HG03159 (cell line): Measurements from ENCODE around the gene SPZ1.
"Not testable (repeated sequence)": the region's sequence is repeated elsewhere in the genome, so short reads cannot be mapped to it uniquely, and the experiment has no call there.

Experiments
- ATAC-seq: cut with Tn5 transposase; IDR thresholded peaks from one replicate; pipeline ENCODE4 v1.9.1; 2021; ENCODE audit warnings: mild to moderate bottlenecking, moderate library complexity; ENCODE audit not compliant: unreplicated experiment

SPZ1 gene, protein sequence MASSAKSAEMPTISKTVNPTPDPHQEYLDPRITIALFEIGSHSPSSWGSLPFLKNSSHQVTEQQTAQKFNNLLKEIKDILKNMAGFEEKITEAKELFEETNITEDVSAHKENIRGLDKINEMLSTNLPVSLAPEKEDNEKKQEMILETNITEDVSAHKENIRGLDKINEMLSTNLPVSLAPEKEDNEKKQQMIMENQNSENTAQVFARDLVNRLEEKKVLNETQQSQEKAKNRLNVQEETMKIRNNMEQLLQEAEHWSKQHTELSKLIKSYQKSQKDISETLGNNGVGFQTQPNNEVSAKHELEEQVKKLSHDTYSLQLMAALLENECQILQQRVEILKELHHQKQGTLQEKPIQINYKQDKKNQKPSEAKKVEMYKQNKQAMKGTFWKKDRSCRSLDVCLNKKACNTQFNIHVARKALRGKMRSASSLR

DNA sequence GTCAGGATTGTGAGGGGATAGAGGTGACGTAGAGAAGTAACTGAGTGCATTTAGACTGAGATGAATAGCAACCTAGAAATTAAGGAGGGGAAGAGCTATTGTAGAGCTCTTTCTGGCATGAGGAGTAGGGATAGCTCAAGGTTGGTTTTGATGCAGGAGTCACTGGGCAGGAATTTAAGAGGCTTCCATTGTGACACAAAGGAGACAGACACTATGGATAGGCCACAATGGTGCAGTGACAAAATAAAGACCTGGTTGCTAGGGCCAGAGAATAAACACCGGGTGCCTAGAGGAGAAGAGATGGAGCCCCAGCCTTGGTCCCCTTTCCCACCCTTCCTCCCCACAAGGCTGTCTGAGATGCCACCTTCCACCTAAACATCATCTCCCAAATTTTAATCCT is at the start of gene SPZ1:
Gene SPZ1, plus strand, starts transcription at position 301 of the 400 bp plus-strand sequence. CDS start 214 bp downstream, outside the sequence.
- ATAC-seq, result no peak

DNA sequence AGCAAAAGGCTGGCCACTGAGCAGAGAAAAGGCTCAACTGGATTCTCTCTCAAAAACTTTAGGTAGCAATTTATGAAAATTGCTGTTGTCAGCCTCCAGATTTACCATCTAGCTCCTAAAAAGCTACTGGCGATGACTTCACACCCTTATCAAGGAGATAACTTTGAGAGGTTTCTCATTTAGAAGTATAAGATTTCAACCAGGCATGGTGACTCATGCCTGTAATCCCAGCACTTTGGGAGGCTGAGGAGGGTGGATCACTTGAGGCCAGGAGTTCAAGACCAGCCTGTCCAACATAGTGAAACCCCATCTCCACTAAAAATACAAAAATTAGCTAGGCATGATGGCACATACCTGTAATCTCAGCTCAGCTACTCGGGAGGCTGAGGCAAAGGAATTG is 49.3 kb upstream of the SPZ1 start:
- ATAC-seq, result not testable (repeated sequence)

DNA sequence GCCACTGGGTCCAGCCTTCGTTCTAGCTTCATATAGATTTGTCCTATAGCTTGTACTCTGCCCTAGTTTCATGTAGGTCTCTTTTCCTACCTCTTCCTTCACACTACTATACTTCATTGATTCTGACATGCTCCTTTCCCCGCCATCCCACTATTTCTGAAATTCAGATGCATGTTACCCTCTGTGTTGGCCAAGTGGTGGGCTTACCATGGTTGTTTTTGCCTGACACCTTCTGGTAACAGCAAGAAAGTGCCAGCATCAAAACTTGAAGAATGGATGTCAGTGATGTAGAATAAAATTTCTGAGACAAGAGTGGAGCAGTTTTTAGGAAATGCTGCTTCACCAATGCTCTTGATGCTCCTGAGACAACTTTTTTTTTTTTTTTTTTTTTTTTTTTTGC is 44.5 kb upstream of the SPZ1 start:
- ATAC-seq, result no peak

DNA sequence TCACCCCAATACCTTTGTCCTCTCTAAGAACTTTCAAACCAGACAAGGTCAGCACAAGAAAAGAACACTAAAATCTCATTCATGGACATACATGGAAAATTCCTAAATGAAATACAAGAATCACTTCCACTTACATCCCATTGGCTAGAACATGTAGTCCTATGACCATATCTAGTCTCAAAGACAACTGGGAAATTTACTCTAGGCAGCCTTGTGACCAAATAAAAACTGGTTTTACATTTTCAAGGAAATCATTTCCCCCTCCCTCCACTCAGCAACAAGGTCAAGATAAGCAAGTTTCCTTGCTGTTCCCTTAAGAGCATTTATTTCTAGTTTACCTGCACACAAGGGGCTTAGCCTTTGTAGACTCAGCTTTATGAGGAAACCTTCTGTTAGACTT is 43.6 kb upstream of the SPZ1 start:
- ATAC-seq, result no peak

DNA sequence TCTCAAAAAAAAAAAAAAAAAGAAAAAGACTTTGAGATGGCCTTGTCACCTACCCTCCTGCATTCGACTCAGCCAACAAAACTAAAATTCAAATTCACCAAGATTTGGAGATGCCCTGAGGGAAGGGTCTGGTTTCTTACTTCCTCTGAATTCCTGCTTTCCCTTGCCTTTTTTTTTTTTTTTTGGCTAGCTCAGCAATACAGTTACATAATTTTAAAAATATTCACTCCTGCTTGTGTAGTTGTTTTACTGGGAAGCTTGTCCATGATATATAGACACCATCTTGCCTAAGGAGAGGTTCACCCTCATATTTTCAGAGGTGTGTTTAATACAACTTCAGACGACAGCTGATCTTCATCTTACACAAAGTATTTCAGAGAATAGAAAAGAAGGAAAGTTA is 42.6 kb upstream of the SPZ1 start:
- no peak for ATAC-seq

GRCh38 chr5:80282054-80282453 is 37.7 kb upstream of the SPZ1 start:
- no peak for ATAC-seq

GRCh38 chr5:80283360-80283759 is 36.4 kb upstream of the SPZ1 start:
- ATAC-seq, result no peak

DNA sequence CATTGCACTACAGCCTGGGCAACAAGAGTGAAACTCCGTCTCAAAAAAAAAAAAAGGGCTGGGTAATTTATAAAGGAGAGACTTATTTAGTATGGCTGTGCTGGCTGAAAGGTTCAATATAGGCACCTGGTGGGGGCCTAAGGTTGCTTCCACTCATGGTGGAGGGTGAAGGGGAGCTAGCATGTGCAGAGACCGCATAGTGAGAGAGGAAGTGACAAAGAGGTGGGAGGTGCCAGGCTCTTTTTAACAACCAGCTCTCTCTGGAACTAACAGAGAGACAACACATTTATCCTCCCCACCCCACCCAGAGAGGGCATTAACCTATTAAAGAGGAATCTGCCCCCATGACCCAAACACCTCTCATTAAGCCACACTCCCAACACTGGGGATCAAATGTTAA is 35.1 kb upstream of the SPZ1 start:
- no peak for ATAC-seq

DNA sequence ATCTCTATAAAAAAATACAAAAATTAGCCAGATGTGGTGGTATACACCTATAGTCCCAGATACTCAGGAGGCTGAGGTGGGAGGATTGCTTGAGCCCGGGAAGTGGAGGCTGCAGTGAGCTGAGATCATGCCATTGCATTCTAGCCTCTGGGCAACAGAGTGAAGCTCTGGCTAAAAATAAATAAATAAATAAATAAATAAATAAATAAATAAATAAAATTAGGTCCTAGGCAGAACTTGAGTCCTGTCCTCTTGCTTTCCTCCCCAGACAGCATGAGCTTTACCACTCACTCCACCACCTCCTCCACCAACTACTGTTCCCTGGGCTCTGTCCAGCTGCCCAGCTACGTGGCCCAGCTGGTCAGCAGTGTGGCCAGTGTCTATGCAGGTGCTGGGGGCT is 31.6 kb upstream of the SPZ1 start:
- ATAC-seq, result no peak

- ATAC-seq, result no peak
These were observed 30.5 kb upstream of the SPZ1 start for GRCh38 chr5:80289320-80289719.

GRCh38 chr5:80291761-80292160 is 28.0 kb upstream of the SPZ1 start:
- ATAC-seq, result no peak

DNA sequence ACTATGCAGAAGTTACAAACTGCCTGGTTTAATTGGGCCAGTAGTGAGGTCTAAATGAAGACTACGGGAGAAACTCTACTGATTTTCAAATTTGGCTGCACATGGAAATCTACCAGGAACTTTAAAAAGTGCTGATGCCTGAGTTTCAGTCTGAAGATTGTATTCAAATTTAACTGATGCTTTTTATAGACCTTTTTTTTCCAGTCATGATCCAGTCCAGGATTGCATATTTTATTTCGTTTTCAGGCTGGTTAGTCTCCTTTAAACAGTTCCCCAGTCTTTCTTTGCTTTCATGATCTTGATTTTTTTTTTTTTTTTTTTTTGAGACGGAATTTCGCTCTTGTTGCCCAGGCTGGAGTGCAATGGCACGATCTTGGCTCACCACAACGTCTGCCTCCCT is 23.7 kb upstream of the SPZ1 start:
- ATAC-seq, result no peak

DNA sequence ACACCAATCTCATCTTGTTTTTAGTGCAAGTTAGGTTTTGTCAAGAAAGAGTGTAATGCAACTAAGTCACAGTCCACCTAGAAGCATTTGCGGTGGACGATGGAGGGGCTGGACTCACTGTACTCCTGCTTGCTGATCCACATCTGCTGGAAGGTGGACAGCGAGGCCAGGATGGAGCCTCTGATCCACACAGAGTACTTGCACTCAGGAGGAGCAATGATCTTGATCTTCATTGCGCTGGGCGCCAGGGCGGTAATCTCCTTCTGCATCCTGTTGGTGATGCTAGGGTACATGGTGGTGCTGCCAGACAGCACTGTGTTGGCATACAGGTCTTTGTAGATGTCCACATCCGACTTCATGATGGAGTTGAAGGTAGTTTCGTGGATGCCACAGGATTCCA is 20.2 kb upstream of the SPZ1 start:
- ATAC-seq, result no peak

DNA sequence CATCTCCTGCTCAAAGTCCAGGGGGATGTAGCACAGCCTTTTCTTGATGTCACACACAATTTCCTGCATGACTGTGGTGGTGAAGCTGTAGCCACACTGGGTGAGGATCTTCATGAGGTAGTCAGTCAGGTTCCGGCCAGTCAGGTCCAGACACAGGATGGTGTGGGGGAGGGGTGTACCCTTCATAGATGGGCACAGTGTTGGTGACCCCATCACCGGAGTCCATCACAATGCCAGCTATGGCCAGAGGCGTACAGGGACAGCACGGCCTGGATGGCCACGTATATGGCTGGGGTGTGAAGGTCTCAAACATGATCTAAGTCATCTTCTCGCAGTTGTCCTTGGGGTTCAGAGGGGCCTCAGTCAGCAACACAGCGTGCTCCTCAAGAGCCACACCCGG is 19.7 kb upstream of the SPZ1 start:
- ATAC-seq, result no peak

DNA sequence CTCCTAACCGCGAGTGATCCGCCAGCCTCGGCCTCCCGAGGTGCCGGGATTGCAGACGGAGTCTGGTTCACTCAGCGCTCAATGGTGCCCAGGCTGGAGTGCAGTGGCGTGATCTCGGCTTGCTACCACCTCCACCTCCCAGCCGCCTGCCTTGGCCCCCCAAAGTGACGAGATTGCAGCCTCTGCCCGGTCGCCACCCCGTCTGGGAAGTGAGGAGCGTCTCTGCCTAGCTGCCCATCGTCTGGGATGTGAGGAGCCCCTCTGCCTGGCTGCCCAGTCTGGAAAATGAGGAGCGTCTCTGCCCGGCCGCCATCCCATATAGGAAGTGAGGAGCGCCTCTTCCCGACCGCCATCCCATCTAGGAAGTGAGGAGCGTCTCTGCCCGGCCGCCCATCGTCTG is 19.0 kb upstream of the SPZ1 start:
- not testable (repeated sequence) for ATAC-seq

- not testable (repeated sequence) for ATAC-seq
These were observed 18.5 kb upstream of the SPZ1 start for GRCh38 chr5:80301342-80301741.

- ATAC-seq, result no peak
These were observed 17.2 kb upstream of the SPZ1 start for GRCh38 chr5:80302636-80303035.

GRCh38 chr5:80308526-80308925 is 11.3 kb upstream of the SPZ1 start:
- ATAC-seq, result no peak

DNA sequence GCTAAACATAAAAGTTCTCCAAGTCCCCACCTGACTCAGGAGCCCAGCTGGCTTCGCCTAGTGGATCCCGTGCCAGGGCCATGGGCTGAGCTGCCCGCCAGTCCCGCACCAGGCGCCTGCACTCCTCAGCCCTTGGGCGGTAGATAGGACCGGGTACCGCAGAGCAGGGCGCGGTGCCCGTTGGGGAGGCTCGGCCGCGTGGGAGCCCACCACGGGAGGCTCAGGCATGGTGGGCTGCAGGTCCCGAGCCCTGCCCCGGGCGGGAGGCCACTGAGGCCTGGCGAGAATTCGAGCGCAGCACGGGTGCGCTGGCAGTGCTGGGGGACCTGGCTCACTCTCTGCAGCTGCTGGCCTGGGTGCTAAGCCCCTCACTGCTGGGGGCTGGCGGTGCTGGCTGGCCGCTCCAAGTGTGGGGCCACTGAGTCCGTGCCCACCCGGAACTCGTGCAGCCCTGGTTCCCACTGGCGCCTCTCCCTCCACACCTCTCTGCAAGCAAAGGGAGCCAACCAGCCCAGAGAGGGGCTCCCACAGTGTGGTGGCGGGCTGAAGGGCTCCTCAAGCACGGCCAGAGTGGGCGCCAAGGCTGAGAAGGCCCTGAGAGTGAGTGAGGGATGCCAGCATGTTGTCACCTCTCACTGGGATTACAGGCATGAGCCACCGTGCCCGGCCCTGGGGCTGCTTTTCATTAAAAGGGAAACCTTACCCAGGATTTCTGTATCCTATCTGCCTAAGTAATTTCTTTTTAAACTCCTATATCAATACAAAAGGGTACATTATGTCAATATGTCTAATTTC is 9.7 kb upstream of the SPZ1 start:
- ATAC-seq, result no peak

GRCh38 chr5:80315244-80315643 is 4.6 kb upstream of the SPZ1 start:
- ATAC-seq, result no peak

DNA sequence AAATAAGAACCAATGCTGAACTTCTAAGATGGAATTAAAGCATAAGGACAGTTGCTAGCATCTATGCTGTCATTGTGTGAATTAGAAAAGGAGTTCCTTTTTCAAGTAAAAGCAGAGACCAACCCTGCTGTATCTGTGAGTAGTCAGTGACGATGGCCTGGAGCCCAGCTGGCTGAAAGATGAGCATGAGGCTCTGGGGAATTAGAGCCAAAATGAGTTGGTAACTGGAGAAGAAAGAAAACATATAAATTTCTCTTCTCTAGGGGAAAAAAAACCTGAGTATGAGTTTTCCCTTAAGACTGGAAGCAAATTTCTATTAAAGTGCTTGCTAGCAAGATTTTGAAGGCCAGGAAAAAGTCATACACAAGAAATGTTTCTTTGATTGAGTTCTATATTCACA is 1.6 kb upstream of the SPZ1 start:
- no peak for ATAC-seq

- no peak for ATAC-seq
These were observed 5.1 kb downstream of the SPZ1 start for GRCh38 chr5:80324912-80325311.
